HCT116 (cell line): ENCODE measurements around the gene STIM1. TPM values are rescaled to one million over a fixed set of nuclear protein-coding genes. Genes with fewer than 3 reads are reported as not detected.

Experiments
- ATAC-seq: fragments of 200-7000 bp; cut with Tn5 transposase; 2 replicates; pipeline ENCODE4 v1.9.1; 2020; ENCODE audit warnings: mild to moderate bottlenecking, moderate library complexity
- BruUV-seq: library from RNA; stranded (reverse); fragments of 400-500 nt; replicated peaks from 2 replicates; lab custom pipeline; 2021; lab: Mats Ljungman, UMichigan
- CTCF ChIA-PET: fragments of 300-600 bp; sonication (Branson Sonifier 250); formaldehyde crosslinking; loops from one replicate; lab custom pipeline; 2021; ENCODE audit warnings: antibody characterized with exemption; lab: Charles Lee
- POLR2A ChIA-PET: fragments of 300-600, 350-600 bp; sonication (Branson Sonifier 250); formaldehyde crosslinking; loops from one replicate; lab custom pipeline; 2021; ENCODE audit warnings: antibody characterized with exemption; lab: Charles Lee
- RAD21 ChIA-PET, 2 experiments: fragments of 300-600 bp; sonication (Branson Sonifier 250); formaldehyde crosslinking; loops; one replicate each; lab custom pipeline; 2023; ENCODE audit warnings: low total read pairs in 2 of 2; ENCODE audit not compliant: uncharacterized antibody in 2 of 2, unreplicated experiment in 2 of 2, low non-redundant PET in 1 of 2; lab: Charles Lee
- DNase-seq: peaks from one replicate; pipeline ENCODE4 v3.0.0-alpha.2; 2010; ENCODE audit warnings: low read depth, low spot score
- H2AFZ ChIP-seq: fragments of 200-600 bp; shearing (Covaris generic), sonication (generic); 2 replicates; pipeline ENCODE4 v1.6.1; 2017; ENCODE audit warnings: low read depth, mixed run types, mixed read lengths, antibody characterized with exemption, low read length; ENCODE audit not compliant: poor library complexity, severe bottlenecking
- H3K27ac ChIP-seq: 2 replicates; pipeline ENCODE4 v1.5.1; 2012; ENCODE audit warnings: low read depth, low read length
- H3K27me3 ChIP-seq: fragments of 200-600 bp; sonication (generic); 2 replicates; pipeline ENCODE4 v1.6.1; 2016; ENCODE audit warnings: mixed run types, low read length, mixed read lengths; ENCODE audit not compliant: insufficient read depth
- H3K36me3 ChIP-seq, 2 experiments: fragments of 200-500 bp in 1 of 2; fragments of 200-600 bp in 1 of 2; sonication (Bioruptor generic) in 1 of 2; sonication (generic) in 1 of 2; 2 replicates each; pipeline versions ENCODE4 v1.5.1 to v1.6.1; 2014 to 2016; ENCODE audit warnings: low read length in 2 of 2, inconsistent platforms in 1 of 2, mixed read lengths in 1 of 2, mixed run types in 1 of 2; ENCODE audit not compliant: insufficient read depth in 2 of 2, control insufficient read depth in 1 of 2
- H3K4me1 ChIP-seq, 2 experiments: fragments of 200-600 bp in 1 of 2; sonication (generic) in 1 of 2; 2 replicates each; pipeline versions ENCODE4 v1.5.1 to v1.6.1; 2012 to 2017; ENCODE audit warnings: low read length in 2 of 2, inconsistent platforms in 1 of 2, mild to moderate bottlenecking in 1 of 2, mixed read lengths in 1 of 2, mixed run types in 1 of 2, moderate library complexity in 1 of 2; ENCODE audit not compliant: insufficient read depth in 2 of 2, control insufficient read depth in 1 of 2
- H3K4me2 ChIP-seq: fragments of 200-600 bp; sonication (generic); 2 replicates; pipeline ENCODE4 v1.6.1; 2017; ENCODE audit warnings: mixed run types, low read length, mixed read lengths
- H3K4me3 ChIP-seq, 2 experiments: fragments of 200-600 bp in 1 of 2; sonication (generic) in 1 of 2; replicated peaks in 1 of 2; 2 replicates each; pipeline ENCODE4 v1.5.1; 2011 to 2016; ENCODE audit warnings: low read length in 2 of 2, control low read depth in 1 of 2, low read depth in 1 of 2, mild to moderate bottlenecking in 1 of 2, mixed read lengths in 1 of 2, mixed run types in 1 of 2
- H3K79me2 ChIP-seq: fragments of 200-600 bp; sonication (generic); 2 replicates; pipeline ENCODE4 v1.6.1; 2017; ENCODE audit warnings: mild to moderate bottlenecking, mixed run types, low read length, moderate library complexity, mixed read lengths; ENCODE audit not compliant: insufficient read depth
- H3K9ac ChIP-seq: fragments of 200-600 bp; sonication (generic); 2 replicates; pipeline ENCODE4 v1.6.1; 2016; ENCODE audit warnings: low read length, mixed read lengths
- H3K9me2 ChIP-seq: fragments of 200-600 bp; sonication (generic), shearing (Covaris generic); 2 replicates; pipeline ENCODE4 v1.6.1; 2017; ENCODE audit warnings: mixed run types, mild to moderate bottlenecking, moderate library complexity; ENCODE audit not compliant: insufficient read depth
- H3K9me3 ChIP-seq, 2 experiments: fragments of 200-500 bp in 1 of 2; fragments of 200-600 bp in 1 of 2; sonication (Bioruptor generic) in 1 of 2; sonication (generic) in 1 of 2; 2 replicates each; pipeline ENCODE4 v1.6.1; 2014 to 2017; ENCODE audit warnings: low read length in 2 of 2, mixed read lengths in 2 of 2, inconsistent platforms in 1 of 2, low read depth in 1 of 2, mild to moderate bottlenecking in 1 of 2, mixed run types in 1 of 2, moderate library complexity in 1 of 2; ENCODE audit not compliant: control insufficient read depth in 1 of 2, insufficient read depth in 1 of 2
- H4K20me1 ChIP-seq: fragments of 200-600 bp; sonication (generic), shearing (Covaris generic); 2 replicates; pipeline ENCODE4 v1.6.1; 2017; ENCODE audit warnings: mixed run types, mild to moderate bottlenecking, moderate library complexity; ENCODE audit not compliant: insufficient read depth
- ATF3 ChIP-seq: IDR thresholded peaks from 2 replicates; pipeline ENCODE4 v1.6.1; 2012
- EZH2phosphoT487 ChIP-seq: fragments of 200-600 bp; IDR thresholded peaks from 2 replicates; pipeline ENCODE4 v1.6.1; 2018; ENCODE audit warnings: antibody characterized with exemption, borderline replicate concordance
- POLR2AphosphoS5 ChIP-seq: IDR thresholded peaks from 2 replicates; pipeline ENCODE4 v1.6.1; 2011; ENCODE audit warnings: mild to moderate bottlenecking, low read depth, low read length, moderate library complexity
- SP1 ChIP-seq: IDR thresholded peaks from 2 replicates; pipeline ENCODE4 v1.6.1; 2012; ENCODE audit warnings: low read depth
- SRF ChIP-seq: IDR thresholded peaks from 2 replicates; pipeline ENCODE4 v1.6.1; 2012; ENCODE audit warnings: low read depth
- TCF7L2 ChIP-seq: IDR thresholded peaks from 2 replicates; pipeline ENCODE4 v1.7.0; 2011; ENCODE audit warnings: borderline replicate concordance, inconsistent platforms; ENCODE audit not compliant: insufficient read depth, insufficient read length; ENCODE audit errors: extremely low read depth
- ZFX ChIP-seq: fragments of 450-650 bp; IDR thresholded peaks from 2 replicates; pipeline ENCODE4 v1.6.1; 2017
- intact Hi-C: fragments of 100-400 bp; cut with micrococcal nuclease; formaldehyde crosslinking; loops from 2 replicates; pipeline ENCODE4 v1.10.0; 2022
- total RNA-seq: library from RNA; stranded (reverse); gene quantifications from one replicate; pipeline ENCODE4 v1.2.1, GENCODE V29; 2021; ENCODE audit not compliant: unreplicated experiment

Gene STIM1
- total RNA-seq, 1 experiment from 2014 or later = 22.3 TPM

GRCh38 chr11:3843326-3843725, 12.1 kb upstream of the STIM1 start:
- Histone ChIP-seq H3K9ac (no peak overlapping the region), H3K4me2 (no peak overlapping the region), H3K36me3 (0 out of 4 replicates have a peak, but pooled peaks cover 0 to 5% of the 10 kb centered on the region in 2 experiments), H3K4me1 (peaks cover 14 to 42% of the 10 kb centered on the region in 2 experiments), H3K9me3 (no peaks in the 10 kb centered on the region), H3K79me2 (peaks cover 22% of the 10 kb centered on the region), H3K27ac (no peak overlapping the region), H4K20me1 (no peaks in the 10 kb centered on the region), H3K27me3 (no peaks in the 10 kb centered on the region), H2AFZ (no peak overlapping the region), H3K4me3 (no peak overlapping the region), H3K9me2 (no peaks in the 10 kb centered on the region)
- BruUV-seq = no TSS peak
- intact Hi-C loops = no loop called here
- RAD21 ChIA-PET = no interaction called here
- no peak for DNase-seq
- TF ChIP-seq EZH2phosphoT487 (no peak), ZFX (no peak)
- ATAC-seq = no peak
- CTCF ChIA-PET = interaction anchor here (4.0 kb wide), 1 partner anchor 12 kb away, joined by 28 read pairs; the partner anchor contains the start of gene STIM1
- POLR2A ChIA-PET = no interaction called here

GRCh38 chr11:3845246-3845645, 10.2 kb upstream of the STIM1 start:
- Histone ChIP-seq H3K4me3 (no peak overlapping the region), H2AFZ (no peak overlapping the region), H3K9me3 (no peaks in the 10 kb centered on the region), H3K4me2 (no peak overlapping the region), H3K36me3 (no peaks in the 10 kb centered on the region), H3K4me1 (peaks cover 6 to 25% of the 10 kb centered on the region in 2 experiments; a peak in 3 of 4 replicates), H3K9ac (no peak overlapping the region), H3K79me2 (peaks cover 3% of the 10 kb centered on the region), H3K9me2 (no peaks in the 10 kb centered on the region), H4K20me1 (no peaks in the 10 kb centered on the region), H3K27me3 (0 out of 2 replicates have a peak, but pooled peaks cover 3% of the 10 kb centered on the region), H3K27ac (no peak overlapping the region)
- ATAC-seq = no peak
- BruUV-seq = no TSS peak
- CTCF ChIA-PET = interaction anchor here (2.0 to 4.0 kb wide), 2 partner anchors 10 to 228 kb away, joined by 5 to 28 read pairs; partner anchors contain the start of gene STIM1
- RAD21 ChIA-PET = no interaction called here
- POLR2A ChIA-PET = no interaction called here
- intact Hi-C loops = no loop called here
- no peak for TF ChIP-seq EZH2phosphoT487
- no peak for TF ChIP-seq POLR2AphosphoS5
- TF ChIP-seq SRF = no peak
- no peak for TF ChIP-seq TCF7L2
- no peak for TF ChIP-seq SP1
- TF ChIP-seq ATF3 = no peak
- DNase-seq = no peak
